ENCODE measurements around the gene NCOA1.
"Not testable (repeated sequence)": the region's sequence is repeated elsewhere in the genome, so short reads cannot be mapped to it uniquely, and the experiment has no call there.

Gene NCOA1

GRCh38 chr2:24490690-24491541 lies at the start of gene NCOA1:
Gene NCOA1 (plus strand): TSS chr2:24491254. CDS start chr2:24658678, 167,424 bp downstream.
- peak; percentile 94 for DNase-seq

GRCh38 chr2:24448797-24449196 lies 42.3 kb upstream of the NCOA1 start:
- DNase-seq, result no peak

- DNase-seq, result no peak
Observed at GRCh38 chr2:24449344-24449743, 41.7 kb upstream of the NCOA1 start.

GRCh38 chr2:24451805-24452501 lies 39.1 kb upstream of the NCOA1 start:
- no peak for DNase-seq

- no peak for DNase-seq
Observed at GRCh38 chr2:24452502-24452885, 38.6 kb upstream of the NCOA1 start.

- no peak for DNase-seq
Observed at GRCh38 chr2:24453379-24454073, 37.5 kb upstream of the NCOA1 start.

GRCh38 chr2:24454294-24454693 lies 36.8 kb upstream of the NCOA1 start:
- DNase-seq, result no peak

GRCh38 chr2:24456599-24457556 lies 34.2 kb upstream of the NCOA1 start:
- peak; percentile 17 for DNase-seq

GRCh38 chr2:24457696-24458386 lies 33.2 kb upstream of the NCOA1 start:
- DNase-seq, result no peak

GRCh38 chr2:24459224-24460161 lies 31.6 kb upstream of the NCOA1 start:
- DNase-seq, result no peak

GRCh38 chr2:24461685-24462084 lies 29.4 kb upstream of the NCOA1 start:
- DNase-seq, result no peak

- DNase-seq, result no peak
Observed at GRCh38 chr2:24463271-24463670, 27.8 kb upstream of the NCOA1 start.

- no peak for DNase-seq
Observed at GRCh38 chr2:24466871-24467870, 23.9 kb upstream of the NCOA1 start.

- DNase-seq, result not testable (repeated sequence)
Observed at GRCh38 chr2:24468453-24468852, 22.6 kb upstream of the NCOA1 start.

- DNase-seq, result no peak
Observed at GRCh38 chr2:24469148-24469650, 21.9 kb upstream of the NCOA1 start.

- DNase-seq, result no peak
Observed at GRCh38 chr2:24471662-24472061, 19.4 kb upstream of the NCOA1 start.

- DNase-seq, result no peak
Observed at GRCh38 chr2:24472416-24472815, 18.6 kb upstream of the NCOA1 start.

- no peak for DNase-seq
Observed at GRCh38 chr2:24473626-24474025, 17.4 kb upstream of the NCOA1 start.

- no peak for DNase-seq
Observed at GRCh38 chr2:24474053-24474452, 17.0 kb upstream of the NCOA1 start.
